MM.1S (cell line): ENCODE data around the gene KLHL12.

Source experiments
- DNase-seq: peaks from one replicate; pipeline ENCODE4 v3.0.0-alpha.2; 2015
- H2AFZ ChIP-seq: fragments of 300-600 bp; sonication (generic); 2 replicates; pipeline ENCODE4 v1.6.0; 2016; ENCODE audit warnings: antibody characterized with exemption, low read length
- H3F3A ChIP-seq: fragments of 300-600 bp; sonication (generic); 2 replicates; pipeline ENCODE4 v1.6.1; 2016; ENCODE audit warnings: mild to moderate bottlenecking, antibody characterized with exemption, low read length, moderate library complexity, mixed read lengths; ENCODE audit not compliant: insufficient read depth
- H3K27ac ChIP-seq: fragments of 300-600 bp; sonication (generic); 2 replicates; pipeline ENCODE4 v1.5.1; 2016; ENCODE audit warnings: mild to moderate bottlenecking, low read length
- H3K27me3 ChIP-seq: fragments of 300-600 bp; sonication (generic); replicated peaks from 2 replicates; pipeline ENCODE4 v1.6.0; 2016; ENCODE audit warnings: low read length; ENCODE audit not compliant: insufficient read depth
- H3K36me3 ChIP-seq: fragments of 300-600 bp; sonication (generic); replicated peaks from 2 replicates; pipeline ENCODE4 v1.6.1; 2016; ENCODE audit warnings: mild to moderate bottlenecking, low read length, mixed read lengths; ENCODE audit not compliant: insufficient read depth
- H3K4me1 ChIP-seq: fragments of 300-600 bp; sonication (generic); 2 replicates; pipeline ENCODE4 v1.6.1; 2016; ENCODE audit warnings: low read length, mixed read lengths
- H3K4me2 ChIP-seq: fragments of 300-600 bp; sonication (generic); 2 replicates; pipeline ENCODE4 v1.6.0; 2016; ENCODE audit warnings: low read depth, low read length
- H3K4me3 ChIP-seq: fragments of 300-600 bp; sonication (generic); 2 replicates; pipeline ENCODE4 v1.5.1; 2016; ENCODE audit warnings: low read length, mixed read lengths
- H3K79me2 ChIP-seq: fragments of 300-600 bp; sonication (generic); 2 replicates; pipeline ENCODE4 v1.6.1; 2016; ENCODE audit warnings: mixed run types, low read length, mixed read lengths
- H3K9ac ChIP-seq: fragments of 300-600 bp; sonication (generic); 2 replicates; pipeline ENCODE4 v1.6.1; 2016; ENCODE audit warnings: low read length, mixed read lengths
- H3K9me2 ChIP-seq: fragments of 300-600 bp; sonication (generic); replicated peaks from 2 replicates; pipeline ENCODE4 v1.6.1; 2016; ENCODE audit warnings: mild to moderate bottlenecking, low read length, mixed read lengths; ENCODE audit not compliant: insufficient read depth
- H3K9me3 ChIP-seq: fragments of 300-600 bp; sonication (generic); replicated peaks from 2 replicates; pipeline ENCODE4 v1.6.1; 2016; ENCODE audit warnings: mild to moderate bottlenecking, low read length, mixed read lengths; ENCODE audit not compliant: insufficient read depth
- H4K20me1 ChIP-seq: fragments of 300-600 bp; sonication (generic); 2 replicates; pipeline ENCODE4 v1.6.1; 2016; ENCODE audit warnings: mild to moderate bottlenecking, low read length, moderate library complexity, mixed read lengths; ENCODE audit not compliant: insufficient read depth
- EZH2 ChIP-seq: fragments of 300-600 bp; sonication (generic); optimal IDR thresholded peaks from 2 replicates; pipeline ENCODE3; 2017; ENCODE audit warnings: low read depth, mild to moderate bottlenecking, antibody characterized with exemption, low read length, mixed read lengths
- EZH2phosphoT487 ChIP-seq: fragments of 300-600 bp; sonication (generic); IDR thresholded peaks from 2 replicates; pipeline ENCODE4 v1.6.1; 2018; ENCODE audit warnings: antibody characterized with exemption, low read length
- TF ChIP-seq, protein P1 (sequence below): fragments of 300-600 bp; sonication (generic); IDR thresholded peaks from 2 replicates; pipeline ENCODE4 v1.5.1; 2016; ENCODE audit warnings: antibody characterized with exemption, low read length, mixed read lengths

KLHL12 gene

GRCh38 chr1:202967684-202968281, 40.7 kb upstream of the KLHL12 start:
- Histone ChIP-seq H3K4me3 (peak overlapping the region; percentile 59), H3K27me3 (no peaks in the 10 kb centered on the region), H4K20me1 (no peaks in the 10 kb centered on the region), H3K4me1 (peaks cover 26% of the 10 kb centered on the region), H3K27ac (peak overlapping the region; percentile 18; the same call in 1 of the 2 replicates), H3K36me3 (no peaks in the 10 kb centered on the region), H2AFZ (peak overlapping the region; percentile 93), H3K9me3 (no peaks in the 10 kb centered on the region), H3K4me2 (peak overlapping the region; percentile 79), H3K9ac (peak overlapping the region; percentile 37; the same call in 1 of the 2 replicates), H3F3A (no peaks in the 10 kb centered on the region; the same call in 1 of the 2 replicates), H3K9me2 (no peaks in the 10 kb centered on the region), H3K79me2 (peaks cover 14% of the 10 kb centered on the region)
- TF ChIP-seq, protein P1, sequence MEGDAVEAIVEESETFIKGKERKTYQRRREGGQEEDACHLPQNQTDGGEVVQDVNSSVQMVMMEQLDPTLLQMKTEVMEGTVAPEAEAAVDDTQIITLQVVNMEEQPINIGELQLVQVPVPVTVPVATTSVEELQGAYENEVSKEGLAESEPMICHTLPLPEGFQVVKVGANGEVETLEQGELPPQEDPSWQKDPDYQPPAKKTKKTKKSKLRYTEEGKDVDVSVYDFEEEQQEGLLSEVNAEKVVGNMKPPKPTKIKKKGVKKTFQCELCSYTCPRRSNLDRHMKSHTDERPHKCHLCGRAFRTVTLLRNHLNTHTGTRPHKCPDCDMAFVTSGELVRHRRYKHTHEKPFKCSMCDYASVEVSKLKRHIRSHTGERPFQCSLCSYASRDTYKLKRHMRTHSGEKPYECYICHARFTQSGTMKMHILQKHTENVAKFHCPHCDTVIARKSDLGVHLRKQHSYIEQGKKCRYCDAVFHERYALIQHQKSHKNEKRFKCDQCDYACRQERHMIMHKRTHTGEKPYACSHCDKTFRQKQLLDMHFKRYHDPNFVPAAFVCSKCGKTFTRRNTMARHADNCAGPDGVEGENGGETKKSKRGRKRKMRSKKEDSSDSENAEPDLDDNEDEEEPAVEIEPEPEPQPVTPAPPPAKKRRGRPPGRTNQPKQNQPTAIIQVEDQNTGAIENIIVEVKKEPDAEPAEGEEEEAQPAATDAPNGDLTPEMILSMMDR = no peak
- TF ChIP-seq EZH2 = no peak
- TF ChIP-seq EZH2phosphoT487 = no peak
- DNase-seq = peak; percentile 34

DNA sequence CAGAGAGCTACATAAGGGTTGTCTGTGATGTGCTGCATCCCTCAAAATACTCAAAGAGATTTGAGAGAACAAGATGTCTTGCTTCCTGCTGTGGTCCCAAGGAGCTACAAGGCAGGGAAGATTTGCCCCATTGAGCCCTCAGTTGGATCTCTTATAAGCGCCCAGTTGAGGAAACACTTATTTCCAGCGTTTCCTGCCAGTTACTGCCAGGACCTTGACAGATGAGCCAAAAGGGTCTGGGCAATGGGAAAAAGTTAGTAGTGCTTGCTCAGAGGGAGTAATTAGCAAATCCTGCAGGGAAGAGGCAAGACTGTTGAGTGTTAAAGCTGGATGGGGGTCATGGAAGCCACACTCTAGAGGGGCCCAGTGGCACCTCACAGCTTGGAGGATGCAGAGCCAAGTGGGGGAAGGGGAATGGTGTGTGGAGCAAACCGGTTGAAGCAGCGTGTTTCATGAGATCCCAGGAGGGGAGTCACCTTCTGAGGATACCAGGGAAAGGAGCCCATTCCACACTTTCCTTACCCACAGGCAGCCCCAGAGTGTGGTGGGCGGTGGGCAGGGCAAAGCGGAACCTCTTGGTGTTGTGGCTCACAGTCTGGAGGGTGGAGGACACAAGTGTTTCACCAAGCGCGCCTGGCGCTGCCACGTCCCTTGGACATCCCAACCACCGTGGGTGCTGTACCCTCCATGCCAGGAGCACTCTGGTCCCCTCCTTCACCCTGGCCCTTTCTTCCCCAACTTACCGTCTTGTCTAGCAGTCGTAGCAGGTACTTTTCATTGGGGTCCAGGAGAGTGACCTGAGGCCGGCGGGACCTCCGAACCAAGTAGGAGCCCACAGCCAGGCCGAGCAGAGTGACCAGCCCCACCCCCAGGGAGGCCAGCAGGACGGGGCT, 39.2 kb upstream of the KLHL12 start:
- Histone ChIP-seq H3K4me2 (peak overlapping the region; percentile 91), H3F3A (no peaks in the 10 kb centered on the region; the same call in 1 of the 2 replicates), H3K4me1 (peaks cover 26% of the 10 kb centered on the region), H3K9me3 (no peaks in the 10 kb centered on the region), H3K4me3 (peak overlapping the region; percentile 100), H4K20me1 (no peaks in the 10 kb centered on the region), H3K9me2 (no peaks in the 10 kb centered on the region), H3K36me3 (no peaks in the 10 kb centered on the region), H3K79me2 (peaks cover 14% of the 10 kb centered on the region), H3K27ac (peak overlapping the region; percentile 23; the same call in 1 of the 2 replicates), H3K27me3 (no peaks in the 10 kb centered on the region), H2AFZ (peak overlapping the region; percentile 98), H3K9ac (peak overlapping the region; percentile 96)
- no peak for DNase-seq
- no peak for TF ChIP-seq EZH2
- TF ChIP-seq, protein P1 = no peak
- no peak for TF ChIP-seq EZH2phosphoT487

DNA sequence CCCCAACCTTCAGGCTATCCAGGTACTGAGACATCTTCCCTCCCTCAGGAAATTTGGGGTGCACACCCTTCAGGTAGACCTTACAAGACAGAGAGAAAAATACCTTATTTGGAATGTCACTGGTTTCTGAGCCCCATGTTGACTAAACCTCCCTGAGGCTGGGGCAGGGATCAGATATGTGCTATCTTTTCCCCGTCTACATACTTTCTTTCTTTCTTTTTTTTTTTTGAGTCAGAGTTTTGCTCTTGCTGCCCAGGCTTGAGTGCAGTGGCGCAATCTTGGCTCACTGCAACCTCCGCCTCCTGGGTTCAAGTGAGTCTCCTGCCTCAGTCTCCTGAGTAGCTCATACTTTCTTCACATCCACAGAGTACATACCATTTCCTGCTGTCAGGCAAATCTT, 38.4 kb upstream of the KLHL12 start:
- no peak for DNase-seq
- Histone ChIP-seq H3K9me2 (no peaks in the 10 kb centered on the region), H2AFZ (no peak overlapping the region), H3K4me2 (no peak overlapping the region), H3K9ac (no peak overlapping the region), H3K27me3 (no peaks in the 10 kb centered on the region), H3K9me3 (no peaks in the 10 kb centered on the region), H3K4me1 (peaks cover 26% of the 10 kb centered on the region), H3K27ac (no peak overlapping the region), H4K20me1 (no peaks in the 10 kb centered on the region), H3F3A (no peaks in the 10 kb centered on the region; the same call in 1 of the 2 replicates), H3K36me3 (no peaks in the 10 kb centered on the region; the same call in 1 of the 2 replicates), H3K4me3 (no peak overlapping the region), H3K79me2 (peaks cover 14% of the 10 kb centered on the region)
- TF ChIP-seq EZH2 = no peak
